Dedifferentiated amniotic fluid mesenchymal stem cell (primary cell): ENCODE results near the gene UQCC2.

Source experiments
- DNase-seq: peaks from one replicate; pipeline ENCODE4 v3.0.0-alpha.2; 2016; ENCODE audit errors: extremely low spot score

The UQCC2 gene

DNA sequence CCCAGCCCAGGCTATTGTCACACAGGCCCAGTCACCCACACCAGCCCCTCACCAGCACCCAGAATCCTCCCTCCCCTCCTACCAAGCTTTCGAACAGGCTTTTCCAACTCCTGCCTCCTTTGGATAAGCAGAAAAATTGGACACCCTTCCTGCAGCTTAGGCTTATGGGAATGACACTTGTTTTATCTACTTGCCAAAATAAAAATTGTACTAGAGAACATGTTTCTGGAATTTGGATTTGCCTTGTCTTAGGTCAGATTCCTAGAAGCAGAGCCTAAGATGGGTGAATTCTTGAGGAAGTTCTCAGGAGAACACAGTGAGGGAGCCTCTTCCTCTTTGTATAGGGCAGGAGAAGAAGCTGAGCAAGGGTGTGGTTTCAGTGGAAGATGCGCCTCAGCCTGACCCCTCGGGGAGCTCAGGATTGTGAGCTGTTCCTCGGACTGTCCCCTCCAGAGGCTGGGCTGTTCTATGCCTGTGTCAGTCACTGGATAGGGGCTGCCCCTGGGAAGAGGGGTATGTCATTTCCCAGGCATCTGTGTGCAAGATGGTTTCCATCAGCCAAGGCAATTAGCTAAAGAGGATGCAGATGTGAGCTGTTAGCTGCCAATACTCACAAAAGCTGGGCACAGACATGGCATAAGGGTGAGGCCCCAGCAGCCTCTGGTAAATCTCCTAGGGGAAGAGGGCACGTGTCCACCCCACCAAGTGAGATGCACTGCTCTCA lies 56.5 kb downstream of the UQCC2 start:
- peak; percentile 16 for DNase-seq

DNA sequence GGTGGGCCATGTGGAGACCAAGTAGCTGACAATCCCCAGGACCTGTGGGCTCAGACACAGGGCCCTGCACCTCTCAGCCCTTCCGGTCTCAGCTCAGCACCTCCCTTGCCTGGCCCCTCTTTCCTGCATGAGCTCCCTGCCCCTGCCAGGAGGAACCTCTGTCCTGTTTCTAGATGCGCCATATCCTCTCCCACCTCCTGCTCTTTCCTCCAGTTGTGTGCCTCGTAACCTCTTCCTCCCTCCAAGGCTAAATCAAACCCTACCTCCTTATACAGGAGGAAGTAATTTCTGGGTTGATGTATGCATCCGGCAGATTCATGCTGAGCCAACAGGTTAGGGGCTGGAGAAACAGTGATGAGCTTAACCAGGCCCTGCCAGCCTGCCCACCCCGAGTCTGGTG lies 59.5 kb downstream of the UQCC2 start:
- no peak for DNase-seq

DNA sequence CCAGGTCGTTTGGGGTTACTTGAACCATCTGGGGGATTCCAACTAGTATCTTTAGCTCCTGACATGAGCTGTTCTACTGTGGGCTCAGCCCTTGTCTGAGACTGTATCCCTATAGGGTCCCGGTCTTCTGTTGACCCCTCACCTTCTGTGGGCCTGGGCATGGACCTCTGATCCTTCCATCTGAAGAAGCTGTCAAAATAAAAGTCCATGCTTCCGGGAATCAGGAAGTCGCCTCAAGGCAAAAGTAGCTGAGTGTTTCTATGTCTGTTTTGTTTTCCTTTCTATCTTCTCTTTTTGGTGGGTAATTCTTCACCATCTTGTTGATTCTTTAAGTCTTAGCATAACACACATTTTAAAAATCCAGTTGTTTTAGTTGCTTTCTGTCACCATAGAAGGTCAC lies 60.1 kb downstream of the UQCC2 start:
- DNase-seq = no peak
